ENCODE data around the gene FER.

FER gene

DNA sequence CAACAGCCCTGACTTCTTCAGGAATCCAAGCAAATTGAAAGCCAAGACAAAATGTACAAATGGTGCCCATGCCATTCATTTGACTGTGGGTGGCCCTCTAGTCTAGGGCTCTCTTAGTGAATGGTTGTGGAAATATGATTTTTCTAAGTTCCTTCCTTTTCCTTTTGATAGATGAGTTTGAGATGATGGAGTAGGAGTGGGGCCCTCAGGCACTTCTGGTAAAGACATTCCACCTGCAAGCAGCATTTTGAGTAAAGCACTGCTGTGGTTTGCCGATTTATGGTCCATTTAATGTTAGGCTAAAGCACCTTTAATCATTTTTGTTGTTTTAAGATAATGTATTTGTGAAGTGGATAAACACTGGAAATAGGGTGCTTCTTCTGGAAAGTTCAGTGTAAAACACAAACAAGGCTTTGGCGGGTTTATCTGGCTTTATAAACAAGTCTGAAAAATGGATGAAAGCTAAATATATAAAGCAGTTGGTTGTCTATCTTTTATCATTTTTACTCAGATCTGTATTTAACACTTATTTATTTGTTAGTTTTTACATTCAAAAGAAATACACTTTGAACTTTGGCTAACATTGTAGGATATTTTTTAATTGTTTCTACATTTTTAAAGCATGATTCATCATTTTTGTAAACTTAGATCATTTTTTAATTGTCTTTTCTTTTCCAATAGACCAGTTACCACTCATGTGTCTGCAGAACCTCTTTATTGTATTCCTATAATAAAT, 448.6 kb downstream of the FER start:
- DNase-seq: no peak

DNA sequence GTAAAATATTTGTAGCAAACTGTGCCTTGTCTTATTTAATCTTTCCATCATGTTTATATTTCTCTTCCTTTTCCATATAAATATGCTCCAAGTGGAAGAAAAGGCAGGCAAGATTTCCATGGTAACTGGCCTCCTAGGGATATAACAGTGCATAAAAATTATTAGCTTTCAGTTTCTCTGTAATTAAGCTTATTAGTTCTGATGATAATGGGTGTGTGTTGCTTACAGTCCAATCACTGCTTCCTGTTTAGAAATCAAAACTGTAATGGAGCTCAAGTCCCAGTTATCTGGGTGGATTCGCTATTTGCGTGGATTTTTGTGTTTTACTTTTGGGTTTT, 449.1 kb downstream of the FER start:
- DNase-seq: no peak

DNA sequence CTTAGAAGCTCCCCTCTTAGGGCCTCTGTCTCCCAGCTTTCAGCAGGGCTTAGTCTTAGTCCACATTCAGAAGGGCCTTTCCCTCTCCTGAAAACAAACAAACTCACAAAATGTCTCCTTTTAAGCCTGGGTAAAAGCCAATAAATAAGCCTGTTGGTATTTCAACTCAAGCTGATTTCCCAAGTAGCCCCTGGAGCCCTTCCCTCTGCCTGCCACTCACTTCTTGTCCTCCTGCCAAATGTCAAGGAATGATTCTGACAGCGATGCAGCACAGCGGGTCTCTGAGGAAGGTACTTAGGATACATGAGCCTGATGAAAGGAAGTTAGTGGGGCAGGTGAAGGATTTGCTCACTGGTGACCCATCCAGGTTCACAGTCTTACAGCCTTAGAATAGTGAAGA, 451.6 kb downstream of the FER start:
- no peak for DNase-seq

DNA sequence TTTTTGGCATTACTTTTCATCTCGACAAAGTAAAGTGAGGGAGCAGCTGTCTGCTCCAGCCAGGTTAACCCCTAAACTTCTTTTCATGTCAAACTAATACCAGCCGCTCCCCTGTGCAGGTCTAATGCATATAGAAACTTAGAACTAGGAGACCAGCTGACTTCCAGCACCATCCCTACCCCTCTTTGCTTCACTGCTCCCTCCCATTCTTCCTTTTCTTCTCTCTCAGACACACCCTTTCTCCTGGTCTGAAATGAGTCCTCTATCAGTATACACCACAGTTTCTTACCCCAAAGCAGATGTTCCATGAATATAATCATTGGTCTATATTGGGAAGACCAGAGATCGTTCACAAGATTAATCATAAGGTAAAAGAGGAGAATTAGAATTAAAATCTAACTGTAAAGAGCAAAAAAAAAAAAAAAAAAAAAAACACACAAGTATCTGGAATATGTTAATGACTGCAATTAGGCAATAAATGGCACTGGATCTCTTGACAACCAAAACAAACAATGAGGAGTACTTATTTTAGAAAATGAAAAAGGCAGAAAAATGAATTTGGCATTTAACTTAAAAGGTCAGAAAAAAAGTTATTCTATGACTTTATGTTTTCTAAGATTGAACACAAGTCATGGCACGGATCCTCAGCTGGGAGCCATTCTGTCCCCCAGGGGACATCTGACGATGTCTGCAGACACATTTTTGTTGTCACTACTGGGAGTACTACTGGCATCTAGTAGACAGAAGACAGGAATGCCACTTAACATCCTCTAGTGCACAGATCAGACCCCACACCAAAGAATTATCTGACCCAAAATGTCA, 452.3 kb downstream of the FER start:
- DNase-seq: no peak

DNA sequence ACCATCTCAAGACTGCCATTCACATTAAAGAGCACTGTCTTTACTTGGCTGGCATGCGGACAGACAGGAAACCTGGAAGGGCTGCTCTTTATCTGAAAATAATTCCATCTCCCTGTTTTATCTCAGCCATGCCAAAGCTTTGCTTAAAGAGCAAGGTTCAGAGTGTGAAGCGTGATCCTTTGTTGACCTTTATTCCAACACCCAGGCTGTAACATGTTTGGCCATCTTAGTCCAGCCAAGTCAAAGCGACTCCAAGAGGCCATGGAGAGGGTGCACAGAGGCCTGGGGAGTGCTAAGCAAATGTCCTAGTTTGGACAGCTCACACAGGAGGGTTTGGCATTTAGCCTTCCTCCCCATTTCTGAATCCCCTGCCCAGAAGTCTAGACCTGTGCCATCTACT, 467.3 kb downstream of the FER start:
- no peak for DNase-seq

DNA sequence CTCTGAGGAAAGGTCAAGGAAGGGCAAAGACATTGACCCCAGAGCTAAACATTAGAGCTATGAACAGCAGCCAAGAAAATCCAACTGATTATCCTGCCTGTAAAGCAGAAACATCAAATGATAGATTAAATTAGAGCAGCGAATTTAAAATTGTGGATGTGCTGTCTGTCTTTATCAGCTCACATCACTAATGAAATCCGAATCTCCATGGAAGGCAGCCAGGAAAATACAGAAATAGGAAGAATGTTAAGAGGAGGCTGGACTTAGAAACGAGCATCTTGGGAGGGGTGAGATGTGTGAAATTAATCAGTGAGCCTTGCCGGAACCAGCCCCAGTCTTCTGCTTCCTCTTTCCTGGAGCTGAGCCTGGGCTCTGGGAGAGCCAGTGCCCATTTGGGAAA, 471.1 kb downstream of the FER start:
- DNase-seq: no peak

DNA sequence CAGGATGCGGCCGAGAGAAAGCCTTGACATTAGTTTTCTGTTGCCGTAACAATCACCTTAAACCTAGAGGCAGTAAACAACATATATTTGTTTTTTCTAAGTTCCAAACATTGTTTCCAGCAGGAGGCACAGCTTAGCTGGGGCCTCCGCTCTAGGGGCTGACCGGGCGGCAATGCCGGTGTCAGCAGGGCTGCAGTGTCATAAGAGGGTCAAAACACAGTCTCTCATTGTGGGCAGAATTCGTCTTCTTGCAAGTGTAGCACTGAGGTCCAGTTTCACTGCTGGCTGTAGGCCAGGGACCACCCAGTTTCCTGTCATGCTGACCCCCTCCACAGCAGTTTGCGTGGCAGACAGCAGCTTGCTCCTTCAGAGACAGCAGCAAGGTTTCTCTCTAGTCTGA, 475.8 kb downstream of the FER start:
- DNase-seq: no peak

DNA sequence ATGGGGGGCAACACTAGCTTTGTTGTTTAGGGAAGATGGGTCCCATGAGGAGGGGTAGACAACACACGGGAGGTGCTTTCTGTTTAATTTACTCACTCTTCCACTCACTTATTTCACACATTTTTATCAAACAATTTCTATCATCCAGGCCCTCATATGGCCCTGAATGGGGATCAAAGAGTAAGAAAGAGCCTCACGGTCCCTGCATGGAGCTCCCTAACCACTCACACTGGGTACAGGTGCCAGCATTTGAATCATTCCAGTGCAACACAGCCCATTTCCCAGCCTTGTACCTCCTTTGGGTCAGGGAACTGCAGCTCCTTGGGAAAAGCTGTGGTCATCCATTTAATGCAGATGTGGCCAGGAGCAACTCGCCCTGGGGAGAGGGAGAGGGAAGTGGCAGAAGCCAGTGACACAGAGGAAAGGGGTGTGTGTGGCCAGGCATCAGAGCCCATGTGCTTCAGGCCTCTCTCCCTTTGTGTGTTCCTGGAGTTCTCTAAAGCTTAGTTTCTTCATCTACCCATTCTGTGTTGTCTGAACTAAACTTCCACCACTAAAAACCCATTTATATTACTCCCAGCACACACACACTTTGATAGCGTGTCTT, 476.7 kb downstream of the FER start:
- no peak for DNase-seq

DNA sequence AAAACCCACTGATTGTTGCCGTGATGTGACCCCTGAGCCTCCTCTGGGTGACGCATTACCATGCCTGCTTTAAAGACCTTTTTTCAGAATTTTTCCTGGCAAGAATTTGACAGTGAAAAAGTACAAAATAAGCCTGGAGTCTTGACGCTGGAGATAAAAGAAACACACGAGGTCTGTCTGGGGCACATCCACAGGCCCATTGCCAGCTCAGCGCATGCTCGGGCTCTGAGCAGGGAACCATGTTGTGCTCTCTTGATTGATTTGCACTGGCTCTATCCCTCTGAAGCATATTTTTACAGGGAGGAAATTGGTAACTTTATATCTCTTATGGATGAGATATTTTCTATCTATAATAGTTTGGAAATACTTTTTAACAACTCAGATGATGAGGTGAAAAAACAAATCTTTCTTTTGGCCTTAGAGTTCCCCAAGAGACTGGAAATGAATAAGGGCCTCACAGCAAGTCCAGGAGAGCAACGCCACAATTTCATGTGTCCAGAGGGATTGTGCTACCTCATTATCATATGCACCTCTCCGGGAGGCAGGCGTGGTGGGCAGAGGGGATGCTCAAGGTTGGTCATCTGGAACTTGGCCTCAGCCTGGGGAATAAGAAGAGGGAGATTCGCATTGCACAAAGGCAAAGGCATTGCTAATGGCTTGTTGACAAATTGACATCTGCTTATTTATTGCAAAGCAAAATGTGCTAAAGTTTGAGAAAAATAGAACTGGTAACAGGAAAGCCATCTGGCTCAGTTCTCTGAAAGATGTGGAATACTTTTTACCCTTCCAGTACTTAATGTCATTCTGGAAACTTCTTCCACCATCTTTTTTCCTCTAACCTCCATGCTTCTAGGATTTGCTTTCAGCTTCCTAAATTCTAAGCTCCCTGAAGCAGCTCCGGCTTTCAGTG, 478.3 kb downstream of the FER start:
- DNase-seq: no peak

DNA sequence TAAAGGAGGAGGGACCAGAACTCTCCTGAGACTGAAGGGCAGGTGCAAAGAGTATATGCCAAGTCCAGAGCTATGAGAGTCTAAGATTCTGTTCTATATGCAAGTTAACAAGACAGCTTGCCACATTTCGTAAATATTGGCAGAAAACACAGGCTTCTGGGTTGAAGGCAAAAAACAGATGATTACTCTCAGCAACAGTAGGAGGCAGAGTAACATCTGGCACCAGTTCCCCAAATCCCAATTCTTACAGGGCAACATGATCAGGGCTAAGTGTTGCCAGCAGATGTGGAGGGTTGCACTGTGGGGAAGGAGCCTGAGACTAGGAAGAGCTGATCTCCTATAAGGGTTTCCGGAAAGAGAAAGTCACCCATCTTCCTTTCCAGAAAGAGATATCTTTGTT, 482.7 kb downstream of the FER start:
- no peak for DNase-seq

DNA sequence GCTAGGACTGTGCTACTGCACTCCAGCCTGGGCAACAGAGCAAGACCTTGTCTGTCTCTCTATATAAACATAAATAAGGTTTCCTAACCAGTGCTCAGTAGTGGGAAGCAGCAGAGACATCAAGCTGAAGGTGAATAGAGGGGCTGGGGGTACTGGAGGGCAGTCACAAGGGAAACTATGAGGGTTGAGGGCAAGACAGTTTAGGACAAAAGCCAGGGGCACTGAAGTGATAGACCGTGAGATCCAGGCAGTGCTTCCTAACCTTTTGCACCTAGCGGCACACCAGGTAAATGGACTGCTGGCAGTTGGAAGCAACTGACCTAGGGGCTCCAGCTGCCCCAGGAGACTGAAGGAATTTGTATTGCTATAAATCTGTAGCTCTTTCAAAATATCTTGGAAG, 483.6 kb downstream of the FER start:
- no peak for DNase-seq

DNA sequence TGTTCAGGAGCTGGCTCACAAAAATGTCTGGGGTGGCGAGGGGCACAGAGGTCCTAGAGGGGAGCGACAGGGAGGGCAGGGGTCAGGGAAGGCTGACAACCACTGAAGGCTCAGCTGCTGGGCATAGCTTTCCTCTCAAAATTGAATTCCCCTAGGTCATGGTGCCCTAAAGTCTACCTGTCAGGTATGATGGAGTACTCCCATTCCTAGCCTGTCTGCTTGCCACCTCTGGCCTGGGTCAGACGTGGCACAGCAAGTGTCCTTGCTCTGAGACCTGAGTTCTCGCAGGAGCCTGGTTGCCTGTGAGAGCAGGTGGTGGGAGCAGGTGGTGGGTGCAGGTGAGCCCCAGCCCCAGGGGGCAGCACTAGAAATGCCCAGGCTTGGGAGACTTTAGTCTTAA, 486.7 kb downstream of the FER start:
- DNase-seq: no peak

DNA sequence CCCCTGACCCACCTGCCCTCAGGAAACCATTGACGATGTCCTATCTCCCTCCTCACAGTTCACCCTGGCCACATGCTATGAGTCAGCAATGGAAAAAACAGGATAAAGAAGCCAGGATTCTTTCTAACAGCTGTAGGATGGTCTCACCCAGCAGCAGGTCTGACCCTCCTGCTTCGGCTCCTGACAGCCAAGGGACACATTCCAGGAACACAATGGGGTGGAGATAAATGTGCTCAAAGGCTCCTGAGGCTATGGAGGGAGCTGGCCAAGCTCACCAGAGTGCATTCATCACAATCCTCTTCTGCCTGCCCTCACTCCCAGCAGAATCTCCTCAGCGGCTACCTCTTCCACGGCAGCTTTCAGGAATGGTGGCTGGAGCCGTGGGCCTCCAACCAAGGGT, 491.8 kb downstream of the FER start:
- DNase-seq: no peak

DNA sequence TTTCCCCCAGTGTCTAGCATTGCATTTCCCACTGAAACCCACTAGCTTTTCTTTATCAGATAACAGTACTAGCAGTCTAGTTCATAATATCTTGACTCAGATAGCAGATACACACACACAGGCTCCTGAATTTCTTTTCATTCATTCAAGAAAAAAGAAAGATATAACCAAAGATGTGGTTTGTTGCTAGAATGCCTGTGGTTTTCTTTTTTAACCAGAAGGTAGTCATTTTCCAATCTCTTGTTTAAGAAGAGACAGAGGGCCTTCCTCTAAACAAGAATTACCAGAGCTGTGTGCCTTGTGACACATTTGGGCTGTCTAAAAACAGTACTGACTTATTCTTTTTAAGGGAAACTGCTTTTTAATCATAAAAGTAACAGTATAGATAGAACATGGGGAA, 494.8 kb downstream of the FER start:
- DNase-seq: peak; percentile 49

DNA sequence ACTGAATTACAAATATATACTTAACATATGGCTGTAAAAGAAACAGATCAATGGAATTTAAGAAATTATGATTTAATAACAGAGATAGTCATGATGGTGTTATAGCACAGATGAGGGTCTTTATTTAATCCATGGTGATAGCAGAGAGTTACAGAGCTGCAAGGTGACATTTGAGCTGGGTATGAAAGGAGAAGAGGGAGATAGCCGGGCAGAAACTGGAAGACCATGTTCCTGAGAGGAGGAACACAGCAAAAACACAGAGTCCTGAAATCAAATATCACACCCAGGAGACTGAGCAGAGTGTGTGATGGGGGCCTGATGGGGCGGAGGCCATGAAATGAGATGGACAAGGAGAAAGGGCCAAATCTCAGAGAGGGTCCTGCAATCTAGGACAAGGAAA, 498.7 kb downstream of the FER start:
- DNase-seq: no peak

All from activated CD4-positive, alpha-beta T cell treated with anti-CD3 and anti-CD28 coated beads, Interleukin-2, amount 50 U/mL, for 16 hours (primary cell).